HEK293 (cell line): ENCODE measurements around the gene DCTN3.
A peak's percentile ranks its signal among the peaks of the same experiment; 100 is the strongest.

Source experiments
- CTCF ChIA-PET: fragments of 350-600 bp; formaldehyde crosslinking; extraction: SDS; loops from one replicate; lab custom pipeline; 2021; ENCODE audit warnings: antibody characterized with exemption; lab: Yijun Ruan, JAX
- POLR2A ChIA-PET: fragments of 300-600 bp; formaldehyde crosslinking; extraction: SDS; loops from one replicate; lab custom pipeline; 2020; ENCODE audit warnings: antibody characterized with exemption, inconsistent platforms; lab: Yijun Ruan, JAX
- H3K27ac ChIP-seq: fragments of 200-500 bp; sonication (Bioruptor generic); 2 replicates; pipeline ENCODE4 v1.5.1; 2014; ENCODE audit warnings: low read depth, low read length, control low read depth, inconsistent platforms; ENCODE audit errors: extremely low read depth
- H3K36me3 ChIP-seq, 2 experiments: fragments of 200-500 bp in 1 of 2; sonication (Bioruptor generic) in 1 of 2; 1 replicate in 1 of 2; 2 replicates in 1 of 2; pipeline ENCODE4 v1.5.1; 2014 to 2017; ENCODE audit warnings: inconsistent platforms in 2 of 2, low read length in 2 of 2; ENCODE audit not compliant: control insufficient read depth in 2 of 2, insufficient read depth in 1 of 2
- H3K4me1 ChIP-seq: fragments of 200-500 bp; sonication (Bioruptor generic); 2 replicates; pipeline ENCODE4 v1.5.1; 2014; ENCODE audit warnings: mild to moderate bottlenecking, low read length, inconsistent platforms; ENCODE audit not compliant: control insufficient read depth, insufficient read depth
- H3K4me3 ChIP-seq: 2 replicates; pipeline ENCODE4 v1.5.1; 2011; ENCODE audit warnings: low read depth, mild to moderate bottlenecking, control low read depth, low read length, moderate library complexity
- H3K9me3 ChIP-seq: fragments of 200-500 bp; sonication (Bioruptor generic); 2 replicates; pipeline ENCODE4 v1.5.1; 2014; ENCODE audit warnings: low read depth, low read length, inconsistent platforms; ENCODE audit not compliant: control insufficient read depth, insufficient read depth
- BCL11A ChIP-seq: fragments of 450-650 bp; formaldehyde crosslinking; IDR thresholded peaks from 2 replicates; pipeline ENCODE4 v1.5.1; 2016; ENCODE audit warnings: low read depth, missing biosample characterization, missing genetic modification characterization
- GLIS2 ChIP-seq: fragments of 450-650 bp; formaldehyde crosslinking; IDR thresholded peaks from 2 replicates; pipeline ENCODE4 v1.5.1; 2016; ENCODE audit warnings: missing biosample characterization, missing genetic modification characterization
- HOXD13 ChIP-seq: sonication (generic); formaldehyde crosslinking; IDR thresholded peaks from 2 replicates; pipeline ENCODE4 v1.8.0; 2022; ENCODE audit warnings: missing genetic modification reagents, borderline replicate concordance
- IKZF3 ChIP-seq: fragments of 450-650 bp; IDR thresholded peaks from 2 replicates; pipeline ENCODE4 v1.5.0; 2018; ENCODE audit warnings: missing biosample characterization, mild to moderate bottlenecking, missing genetic modification characterization, moderate library complexity
- SALL2 ChIP-seq: fragments of 450-650 bp; formaldehyde crosslinking; IDR thresholded peaks from 2 replicates; pipeline ENCODE4 v1.5.0; 2017; ENCODE audit warnings: missing biosample characterization, mild to moderate bottlenecking, missing genetic modification characterization, borderline replicate concordance
- ZBTB20 ChIP-seq: fragments of 450-650 bp; formaldehyde crosslinking; IDR thresholded peaks from 2 replicates; pipeline ENCODE4 v1.5.1; 2016; ENCODE audit warnings: missing biosample characterization, missing genetic modification characterization
- ZBTB8A ChIP-seq: fragments of 450-650 bp; formaldehyde crosslinking; IDR thresholded peaks from 2 replicates; pipeline ENCODE4 v1.5.1; 2016; ENCODE audit warnings: missing biosample characterization, missing genetic modification characterization
- ZIC2 ChIP-seq: fragments of 450-650 bp; formaldehyde crosslinking; IDR thresholded peaks from 2 replicates; pipeline ENCODE4 v1.5.1; 2016; ENCODE audit warnings: missing biosample characterization, missing genetic modification characterization
- ZNF10 ChIP-seq: fragments of 450-650 bp; formaldehyde crosslinking; IDR thresholded peaks from 2 replicates; pipeline ENCODE4 v1.5.1; 2017; ENCODE audit warnings: missing biosample characterization, missing genetic modification characterization
- ZNF341 ChIP-seq: fragments of 450-650 bp; formaldehyde crosslinking; IDR thresholded peaks from 2 replicates; pipeline ENCODE4; 2016; ENCODE audit warnings: low read depth, missing biosample characterization, missing genetic modification characterization
- ZNF416 ChIP-seq: fragments of 450-650 bp; formaldehyde crosslinking; IDR thresholded peaks from 2 replicates; pipeline ENCODE4 v1.5.1; 2016; ENCODE audit warnings: missing biosample characterization, missing genetic modification characterization
- ZNF473 ChIP-seq: fragments of 450-650 bp; formaldehyde crosslinking; IDR thresholded peaks from 2 replicates; pipeline ENCODE4 v1.5.1; 2017; ENCODE audit warnings: missing biosample characterization, missing genetic modification characterization
- ZNF623 ChIP-seq: fragments of 450-650 bp; formaldehyde crosslinking; IDR thresholded peaks from 2 replicates; pipeline ENCODE4 v1.5.1; 2016; ENCODE audit warnings: missing biosample characterization, missing genetic modification characterization
- ZNF664 ChIP-seq: fragments of 450-650 bp; formaldehyde crosslinking; IDR thresholded peaks from 2 replicates; pipeline ENCODE4 v1.5.1; 2016; ENCODE audit warnings: missing biosample characterization, missing genetic modification characterization
- ZNF777 ChIP-seq: fragments of 450-650 bp; formaldehyde crosslinking; IDR thresholded peaks from 2 replicates; pipeline ENCODE4 v1.5.1; 2017; ENCODE audit warnings: missing biosample characterization, missing genetic modification characterization, borderline replicate concordance
- TF ChIP-seq, protein P1 (sequence below): fragments of 450-650 bp; formaldehyde crosslinking; IDR thresholded peaks from 2 replicates; pipeline ENCODE4 v1.5.1; 2017; ENCODE audit warnings: missing biosample characterization, missing genetic modification characterization
- TF ChIP-seq, protein P2 (sequence below): fragments of 450-650 bp; IDR thresholded peaks from 2 replicates; pipeline ENCODE4 v1.5.1; 2018; ENCODE audit warnings: missing biosample characterization, missing genetic modification characterization
- TF ChIP-seq, protein P3 (sequence below): fragments of 450-650 bp; formaldehyde crosslinking; IDR thresholded peaks from 2 replicates; pipeline ENCODE4 v1.5.0; 2017; ENCODE audit warnings: missing biosample characterization, missing genetic modification characterization, borderline replicate concordance
- TF ChIP-seq, protein P4 (sequence below): fragments of 450-650 bp; formaldehyde crosslinking; conservative IDR thresholded peaks from 2 replicates; pipeline ENCODE4 v1.5.1; 2016; ENCODE audit warnings: low read depth, missing biosample characterization, missing genetic modification characterization
- TF ChIP-seq, protein P5 (sequence below): fragments of 450-650 bp; formaldehyde crosslinking; IDR thresholded peaks from 2 replicates; pipeline ENCODE4 v1.5.1; 2017; ENCODE audit warnings: missing biosample characterization, missing genetic modification characterization
- TF ChIP-seq, protein P6 (sequence below): fragments of 450-650 bp; formaldehyde crosslinking; IDR thresholded peaks from 2 replicates; pipeline ENCODE4 v1.5.1; 2016; ENCODE audit warnings: missing biosample characterization, missing genetic modification characterization
- TF ChIP-seq, protein P7 (sequence below): fragments of 450-650 bp; formaldehyde crosslinking; IDR thresholded peaks from 2 replicates; pipeline ENCODE4 v1.5.1; 2017; ENCODE audit warnings: missing biosample characterization, missing genetic modification characterization

DCTN3 gene

DNA sequence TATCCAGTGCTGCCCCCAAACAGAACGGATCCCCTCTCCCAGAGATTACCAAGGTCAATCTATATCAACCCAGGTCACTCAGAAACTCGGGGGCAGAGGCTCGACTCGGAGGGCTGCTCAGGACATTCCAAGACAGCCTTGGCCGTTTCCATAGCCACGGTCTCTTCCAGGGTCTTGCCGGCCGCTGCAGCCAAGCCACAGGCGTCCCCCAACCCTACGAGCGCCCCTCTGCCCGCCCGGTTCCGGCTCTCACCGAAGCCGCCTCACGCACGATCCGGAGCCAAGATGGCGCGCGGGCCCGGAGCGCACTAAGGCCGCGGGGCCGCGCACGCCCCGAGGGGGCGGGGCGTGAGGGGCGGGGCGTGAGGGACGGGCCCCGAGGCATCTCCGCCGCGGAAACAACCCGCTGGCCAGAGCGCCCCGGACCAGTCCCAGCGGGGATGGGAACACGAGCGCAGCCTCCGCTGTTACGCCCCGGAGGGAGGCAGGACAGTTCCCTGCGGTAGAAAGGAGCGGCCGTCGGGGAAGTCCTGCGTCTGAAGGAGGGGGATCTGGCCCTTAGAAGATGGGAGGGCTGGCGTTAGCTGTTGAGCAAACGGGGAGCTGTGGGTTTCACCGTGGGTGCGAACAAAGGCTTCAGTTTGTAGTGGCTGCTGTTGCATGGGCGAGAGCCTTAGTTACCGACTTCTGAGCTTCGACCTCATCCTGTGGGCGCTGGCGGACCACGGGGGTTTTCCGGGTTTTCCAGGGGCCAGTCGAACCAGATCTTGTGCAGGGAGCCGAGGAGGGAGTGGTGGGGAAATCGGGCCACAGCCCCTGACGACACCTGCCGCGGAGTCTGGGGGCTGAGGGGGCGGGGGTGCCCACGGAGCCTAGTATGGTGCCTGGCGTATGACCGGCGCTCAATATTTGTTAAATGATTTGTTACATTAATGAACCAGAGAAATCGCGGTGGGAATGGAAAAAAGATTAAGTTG, 8.2 kb downstream of the DCTN3 start, which contains the start of gene RPP25L:
Gene RPP25L, minus strand, starts transcription at position 287 of the 977 bp plus-strand sequence. CDS start 801 bp downstream, outside the sequence.
- H3K36me3 ChIP-seq, result peaks cover 5 to 53% of the 10 kb centered on the region in 2 experiments; a peak in 2 of 3 replicates
- H3K4me1 ChIP-seq, result no peaks in the 10 kb centered on the region
- ChIA-PET POLR2A (interaction anchor here (0.6 to 2.4 kb wide), 4 partner anchors 21 to 512 kb away, joined by 3 to 11 read pairs (median 5); partner anchors contain the start of gene SIGMAR1), CTCF (interaction anchor here (0.6 to 10.3 kb wide), 9 partner anchors 8 to 534 kb away, joined by 3 to 164 read pairs (median 5); partner anchors contain the start of genes ARID3C, DCTN3 and SIGMAR1)
- peak within 1 kb of the TSS; percentile 87 for H3K27ac ChIP-seq
- peak within 1 kb of the TSS; percentile 76 for H3K4me3 ChIP-seq
- H3K9me3 ChIP-seq, result no peaks in the 10 kb centered on the region
- TF ChIP-seq ZNF623 (no peak), ZNF10 (no peak), ZNF416 (tag by site-specific recombination) (no peak), ZBTB20 (tag by site-specific recombination) (peak; percentile 27; the same call in 1 of the 2 replicates), ZBTB8A (tag by site-specific recombination) (0 out of 2 replicates have a peak, but pooled peaks have one; percentile 37), HOXD13 (no peak), GLIS2 (no peak; the same call in 1 of the 2 replicates), ZNF341 (tag by site-specific recombination) (peak; percentile 98), ZNF473 (tag by site-specific recombination) (no peak), IKZF3 (tag by site-specific recombination) (no peak), ZNF777 (tag by site-specific recombination) (peak; percentile 46; the same call in 1 of the 2 replicates), ZNF664 (peak; percentile 61), BCL11A (tag by site-specific recombination) (0 out of 2 replicates have a peak, but pooled peaks have one; percentile 21), SALL2 (tag by site-specific recombination) (no peak), ZIC2 (peak; percentile 81)
- TF ChIP-seq, protein P1, sequence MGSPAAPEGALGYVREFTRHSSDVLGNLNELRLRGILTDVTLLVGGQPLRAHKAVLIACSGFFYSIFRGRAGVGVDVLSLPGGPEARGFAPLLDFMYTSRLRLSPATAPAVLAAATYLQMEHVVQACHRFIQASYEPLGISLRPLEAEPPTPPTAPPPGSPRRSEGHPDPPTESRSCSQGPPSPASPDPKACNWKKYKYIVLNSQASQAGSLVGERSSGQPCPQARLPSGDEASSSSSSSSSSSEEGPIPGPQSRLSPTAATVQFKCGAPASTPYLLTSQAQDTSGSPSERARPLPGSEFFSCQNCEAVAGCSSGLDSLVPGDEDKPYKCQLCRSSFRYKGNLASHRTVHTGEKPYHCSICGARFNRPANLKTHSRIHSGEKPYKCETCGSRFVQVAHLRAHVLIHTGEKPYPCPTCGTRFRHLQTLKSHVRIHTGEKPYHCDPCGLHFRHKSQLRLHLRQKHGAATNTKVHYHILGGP (tag by site-specific recombination), result no peak
- TF ChIP-seq, protein P2, sequence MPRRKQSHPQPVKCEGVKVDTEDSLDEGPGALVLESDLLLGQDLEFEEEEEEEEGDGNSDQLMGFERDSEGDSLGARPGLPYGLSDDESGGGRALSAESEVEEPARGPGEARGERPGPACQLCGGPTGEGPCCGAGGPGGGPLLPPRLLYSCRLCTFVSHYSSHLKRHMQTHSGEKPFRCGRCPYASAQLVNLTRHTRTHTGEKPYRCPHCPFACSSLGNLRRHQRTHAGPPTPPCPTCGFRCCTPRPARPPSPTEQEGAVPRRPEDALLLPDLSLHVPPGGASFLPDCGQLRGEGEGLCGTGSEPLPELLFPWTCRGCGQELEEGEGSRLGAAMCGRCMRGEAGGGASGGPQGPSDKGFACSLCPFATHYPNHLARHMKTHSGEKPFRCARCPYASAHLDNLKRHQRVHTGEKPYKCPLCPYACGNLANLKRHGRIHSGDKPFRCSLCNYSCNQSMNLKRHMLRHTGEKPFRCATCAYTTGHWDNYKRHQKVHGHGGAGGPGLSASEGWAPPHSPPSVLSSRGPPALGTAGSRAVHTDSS (tag by site-specific recombination), result no peak
- TF ChIP-seq, protein P3, sequence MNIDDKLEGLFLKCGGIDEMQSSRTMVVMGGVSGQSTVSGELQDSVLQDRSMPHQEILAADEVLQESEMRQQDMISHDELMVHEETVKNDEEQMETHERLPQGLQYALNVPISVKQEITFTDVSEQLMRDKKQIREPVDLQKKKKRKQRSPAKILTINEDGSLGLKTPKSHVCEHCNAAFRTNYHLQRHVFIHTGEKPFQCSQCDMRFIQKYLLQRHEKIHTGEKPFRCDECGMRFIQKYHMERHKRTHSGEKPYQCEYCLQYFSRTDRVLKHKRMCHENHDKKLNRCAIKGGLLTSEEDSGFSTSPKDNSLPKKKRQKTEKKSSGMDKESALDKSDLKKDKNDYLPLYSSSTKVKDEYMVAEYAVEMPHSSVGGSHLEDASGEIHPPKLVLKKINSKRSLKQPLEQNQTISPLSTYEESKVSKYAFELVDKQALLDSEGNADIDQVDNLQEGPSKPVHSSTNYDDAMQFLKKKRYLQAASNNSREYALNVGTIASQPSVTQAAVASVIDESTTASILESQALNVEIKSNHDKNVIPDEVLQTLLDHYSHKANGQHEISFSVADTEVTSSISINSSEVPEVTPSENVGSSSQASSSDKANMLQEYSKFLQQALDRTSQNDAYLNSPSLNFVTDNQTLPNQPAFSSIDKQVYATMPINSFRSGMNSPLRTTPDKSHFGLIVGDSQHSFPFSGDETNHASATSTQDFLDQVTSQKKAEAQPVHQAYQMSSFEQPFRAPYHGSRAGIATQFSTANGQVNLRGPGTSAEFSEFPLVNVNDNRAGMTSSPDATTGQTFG (tag by site-specific recombination), result no peak
- TF ChIP-seq, protein P4, sequence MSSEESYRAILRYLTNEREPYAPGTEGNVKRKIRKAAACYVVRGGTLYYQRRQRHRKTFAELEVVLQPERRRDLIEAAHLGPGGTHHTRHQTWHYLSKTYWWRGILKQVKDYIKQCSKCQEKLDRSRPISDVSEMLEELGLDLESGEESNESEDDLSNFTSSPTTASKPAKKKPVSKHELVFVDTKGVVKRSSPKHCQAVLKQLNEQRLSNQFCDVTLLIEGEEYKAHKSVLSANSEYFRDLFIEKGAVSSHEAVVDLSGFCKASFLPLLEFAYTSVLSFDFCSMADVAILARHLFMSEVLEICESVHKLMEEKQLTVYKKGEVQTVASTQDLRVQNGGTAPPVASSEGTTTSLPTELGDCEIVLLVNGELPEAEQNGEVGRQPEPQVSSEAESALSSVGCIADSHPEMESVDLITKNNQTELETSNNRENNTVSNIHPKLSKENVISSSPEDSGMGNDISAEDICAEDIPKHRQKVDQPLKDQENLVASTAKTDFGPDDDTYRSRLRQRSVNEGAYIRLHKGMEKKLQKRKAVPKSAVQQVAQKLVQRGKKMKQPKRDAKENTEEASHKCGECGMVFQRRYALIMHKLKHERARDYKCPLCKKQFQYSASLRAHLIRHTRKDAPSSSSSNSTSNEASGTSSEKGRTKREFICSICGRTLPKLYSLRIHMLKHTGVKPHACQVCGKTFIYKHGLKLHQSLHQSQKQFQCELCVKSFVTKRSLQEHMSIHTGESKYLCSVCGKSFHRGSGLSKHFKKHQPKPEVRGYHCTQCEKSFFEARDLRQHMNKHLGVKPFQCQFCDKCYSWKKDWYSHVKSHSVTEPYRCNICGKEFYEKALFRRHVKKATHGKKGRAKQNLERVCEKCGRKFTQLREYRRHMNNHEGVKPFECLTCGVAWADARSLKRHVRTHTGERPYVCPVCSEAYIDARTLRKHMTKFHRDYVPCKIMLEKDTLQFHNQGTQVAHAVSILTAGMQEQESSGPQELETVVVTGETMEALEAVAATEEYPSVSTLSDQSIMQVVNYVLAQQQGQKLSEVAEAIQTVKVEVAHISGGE (tag by site-specific recombination), result 0 out of 2 replicates have a peak, but pooled peaks have one; percentile 32
- TF ChIP-seq, protein P5, sequence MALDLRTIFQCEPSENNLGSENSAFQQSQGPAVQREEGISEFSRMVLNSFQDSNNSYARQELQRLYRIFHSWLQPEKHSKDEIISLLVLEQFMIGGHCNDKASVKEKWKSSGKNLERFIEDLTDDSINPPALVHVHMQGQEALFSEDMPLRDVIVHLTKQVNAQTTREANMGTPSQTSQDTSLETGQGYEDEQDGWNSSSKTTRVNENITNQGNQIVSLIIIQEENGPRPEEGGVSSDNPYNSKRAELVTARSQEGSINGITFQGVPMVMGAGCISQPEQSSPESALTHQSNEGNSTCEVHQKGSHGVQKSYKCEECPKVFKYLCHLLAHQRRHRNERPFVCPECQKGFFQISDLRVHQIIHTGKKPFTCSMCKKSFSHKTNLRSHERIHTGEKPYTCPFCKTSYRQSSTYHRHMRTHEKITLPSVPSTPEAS, result no peak
- TF ChIP-seq, protein P6, sequence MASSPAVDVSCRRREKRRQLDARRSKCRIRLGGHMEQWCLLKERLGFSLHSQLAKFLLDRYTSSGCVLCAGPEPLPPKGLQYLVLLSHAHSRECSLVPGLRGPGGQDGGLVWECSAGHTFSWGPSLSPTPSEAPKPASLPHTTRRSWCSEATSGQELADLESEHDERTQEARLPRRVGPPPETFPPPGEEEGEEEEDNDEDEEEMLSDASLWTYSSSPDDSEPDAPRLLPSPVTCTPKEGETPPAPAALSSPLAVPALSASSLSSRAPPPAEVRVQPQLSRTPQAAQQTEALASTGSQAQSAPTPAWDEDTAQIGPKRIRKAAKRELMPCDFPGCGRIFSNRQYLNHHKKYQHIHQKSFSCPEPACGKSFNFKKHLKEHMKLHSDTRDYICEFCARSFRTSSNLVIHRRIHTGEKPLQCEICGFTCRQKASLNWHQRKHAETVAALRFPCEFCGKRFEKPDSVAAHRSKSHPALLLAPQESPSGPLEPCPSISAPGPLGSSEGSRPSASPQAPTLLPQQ (tag by site-specific recombination), result 0 out of 2 replicates have a peak, but pooled peaks have one; percentile 12
- TF ChIP-seq, protein P7, sequence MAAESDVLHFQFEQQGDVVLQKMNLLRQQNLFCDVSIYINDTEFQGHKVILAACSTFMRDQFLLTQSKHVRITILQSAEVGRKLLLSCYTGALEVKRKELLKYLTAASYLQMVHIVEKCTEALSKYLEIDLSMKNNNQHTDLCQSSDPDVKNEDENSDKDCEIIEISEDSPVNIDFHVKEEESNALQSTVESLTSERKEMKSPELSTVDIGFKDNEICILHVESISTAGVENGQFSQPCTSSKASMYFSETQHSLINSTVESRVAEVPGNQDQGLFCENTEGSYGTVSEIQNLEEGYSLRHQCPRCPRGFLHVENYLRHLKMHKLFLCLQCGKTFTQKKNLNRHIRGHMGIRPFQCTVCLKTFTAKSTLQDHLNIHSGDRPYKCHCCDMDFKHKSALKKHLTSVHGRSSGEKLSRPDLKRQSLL (tag by site-specific recombination), result no peak
